NOMO-1 (cell line): ENCODE measurements around the gene GPX4.
A peak's percentile ranks its signal among the peaks of the same experiment; 100 is the strongest.

Source experiments
- DNase-seq, 2 experiments: peaks; one replicate each; lab custom pipeline; 2025; ENCODE audit not compliant: unreplicated experiment in 2 of 2; lab: John Stamatoyannopoulos, UW

GPX4 gene

DNA sequence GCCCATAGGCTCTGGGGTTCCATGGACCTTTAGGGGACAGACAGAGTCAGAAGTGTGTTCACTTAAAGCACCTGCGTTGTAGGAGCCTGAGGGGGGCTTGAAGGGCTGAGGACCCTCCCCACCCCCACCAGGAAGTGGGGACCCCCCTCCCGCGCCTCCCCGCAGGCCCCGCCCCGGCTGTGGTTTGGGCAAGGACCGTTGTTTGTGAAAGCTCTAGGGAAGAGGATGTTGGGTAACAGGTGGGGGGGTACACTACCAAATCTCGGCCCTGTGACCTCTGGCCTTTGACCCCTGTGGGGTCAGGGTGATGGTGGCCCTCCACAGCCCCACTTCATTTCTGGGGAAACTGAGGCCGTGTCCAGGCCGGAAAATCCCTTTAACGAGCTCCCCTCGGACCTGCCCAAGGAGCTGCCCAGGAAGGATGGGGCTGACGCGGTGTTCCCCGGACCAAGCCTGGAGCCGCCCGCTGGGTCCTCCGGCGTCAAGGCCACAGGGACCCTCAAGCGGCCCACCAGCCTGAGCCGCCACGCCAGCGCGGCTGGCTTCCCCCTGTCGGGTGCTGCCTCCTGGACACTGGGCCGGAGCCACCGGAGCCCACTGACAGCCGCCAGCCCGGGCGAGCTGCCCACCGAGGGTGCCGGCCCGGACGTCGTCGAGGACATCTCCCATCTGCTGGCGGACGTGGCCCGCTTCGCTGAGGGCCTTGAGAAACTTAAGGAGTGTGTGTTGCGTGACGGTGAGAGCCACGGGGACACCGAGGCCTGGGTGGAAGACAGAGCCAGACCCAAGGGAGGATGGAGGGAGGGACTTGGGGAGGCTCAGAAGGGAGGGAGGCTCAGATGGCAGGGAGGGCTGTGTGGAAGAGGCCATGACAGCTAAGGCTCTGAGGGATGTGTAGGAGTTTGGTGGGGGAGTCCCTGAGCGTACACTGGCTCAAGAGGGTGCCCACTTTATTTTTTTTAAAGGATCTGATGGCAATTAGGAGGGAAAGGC is 35.5 kb upstream of the GPX4 start:
- peak; percentile 60 to 79 for DNase-seq

DNA sequence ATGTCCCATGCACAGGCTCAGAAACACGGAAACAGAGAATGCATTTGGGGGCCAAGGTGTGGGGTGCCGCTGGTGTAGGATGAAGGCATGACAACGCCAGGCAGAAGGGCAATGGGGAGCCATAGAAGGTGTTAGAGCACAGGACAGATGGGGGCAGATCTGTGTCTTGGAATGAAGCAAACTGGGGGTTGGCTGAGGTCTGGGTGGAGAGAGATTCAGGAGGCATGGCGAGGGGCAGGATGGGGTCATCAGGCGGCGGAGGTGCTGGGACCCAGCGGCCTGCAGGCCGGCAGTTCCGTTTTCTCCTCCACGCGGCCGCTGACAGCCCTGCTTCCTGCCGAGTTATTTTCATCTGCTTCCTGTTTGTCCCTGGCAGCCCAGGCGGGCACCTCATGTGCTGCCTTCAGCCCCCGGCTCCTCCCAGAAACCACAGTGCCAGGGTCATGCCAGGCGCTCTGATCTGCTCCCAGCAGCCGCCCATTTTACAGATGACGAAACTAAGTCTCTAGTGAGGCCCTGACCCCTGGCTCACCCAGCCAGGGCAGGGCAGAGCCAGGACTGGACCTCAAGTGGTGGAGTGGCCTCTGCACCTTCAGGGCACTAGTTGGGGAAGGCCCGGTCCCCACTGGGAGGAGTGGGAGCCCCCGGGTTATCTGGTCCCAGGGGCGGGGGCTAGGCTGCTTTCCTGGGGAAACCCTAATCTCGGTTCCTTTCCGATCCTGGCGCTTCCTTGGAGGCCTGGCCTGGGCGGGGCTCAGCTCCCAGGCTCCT is 34.6 kb upstream of the GPX4 start:
- peak; percentile 90 to 92 for DNase-seq

DNA sequence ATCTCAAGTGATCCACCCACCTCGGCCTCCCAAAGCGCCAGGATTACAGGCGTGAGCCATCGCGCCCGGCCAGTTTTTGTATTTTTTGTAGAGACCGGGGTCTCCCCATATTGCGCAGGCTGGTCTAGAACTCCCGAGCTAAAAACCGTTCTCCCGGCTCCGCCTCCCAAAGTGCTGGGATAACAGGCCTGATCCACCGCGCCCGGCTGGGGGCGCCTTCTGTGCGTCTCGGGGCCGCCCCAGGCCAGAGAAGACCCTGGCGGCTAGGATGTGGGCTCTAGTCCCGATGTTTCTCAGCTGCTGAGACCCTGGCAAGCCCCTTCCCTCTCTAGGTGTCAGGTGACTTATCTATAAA is 33.2 kb upstream of the GPX4 start:
- no peak for DNase-seq

DNA sequence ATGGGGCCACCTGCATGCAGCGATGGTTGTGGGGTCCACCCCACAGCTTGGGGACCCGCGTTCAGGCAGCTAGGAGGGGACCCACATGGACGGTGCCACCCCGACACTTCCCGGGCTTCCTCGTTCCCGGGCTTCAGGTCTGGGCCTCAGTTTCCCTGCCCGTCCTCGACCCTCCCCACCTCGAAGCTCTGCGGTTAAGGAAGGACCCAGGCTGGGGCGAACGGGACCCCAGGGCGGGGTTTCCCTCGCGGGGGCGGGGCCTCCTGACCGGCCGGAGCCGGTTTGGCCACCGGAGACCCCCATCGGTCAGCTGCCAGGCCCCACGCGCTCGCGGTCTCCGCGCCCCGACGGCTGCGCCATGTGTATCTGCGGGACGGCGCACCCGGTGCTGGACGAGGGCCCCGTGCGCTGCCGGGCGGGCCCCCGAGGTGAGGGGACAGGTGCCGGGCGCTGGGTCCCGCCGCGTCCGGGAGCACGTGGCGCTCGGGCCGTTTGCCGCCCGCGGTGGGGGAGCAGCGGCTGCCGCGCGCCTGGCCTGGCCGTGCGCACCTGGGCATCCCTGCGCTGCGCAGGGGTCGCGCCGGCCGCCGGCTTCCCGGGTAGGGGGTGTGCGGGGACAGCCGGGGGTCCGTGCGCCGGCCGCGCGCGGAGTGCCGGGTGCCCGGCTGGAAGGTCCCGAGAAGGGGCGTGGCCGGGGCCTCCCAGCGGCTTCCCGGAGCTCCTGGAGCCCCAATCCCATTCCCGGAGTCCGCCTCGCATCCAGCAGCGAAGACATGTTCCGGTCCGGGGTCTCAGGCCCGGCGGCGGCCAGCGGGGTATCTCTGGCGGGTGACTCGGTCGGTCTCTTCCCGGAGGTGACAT is 32.6 kb upstream of the GPX4 start:
- no peak for DNase-seq

DNA sequence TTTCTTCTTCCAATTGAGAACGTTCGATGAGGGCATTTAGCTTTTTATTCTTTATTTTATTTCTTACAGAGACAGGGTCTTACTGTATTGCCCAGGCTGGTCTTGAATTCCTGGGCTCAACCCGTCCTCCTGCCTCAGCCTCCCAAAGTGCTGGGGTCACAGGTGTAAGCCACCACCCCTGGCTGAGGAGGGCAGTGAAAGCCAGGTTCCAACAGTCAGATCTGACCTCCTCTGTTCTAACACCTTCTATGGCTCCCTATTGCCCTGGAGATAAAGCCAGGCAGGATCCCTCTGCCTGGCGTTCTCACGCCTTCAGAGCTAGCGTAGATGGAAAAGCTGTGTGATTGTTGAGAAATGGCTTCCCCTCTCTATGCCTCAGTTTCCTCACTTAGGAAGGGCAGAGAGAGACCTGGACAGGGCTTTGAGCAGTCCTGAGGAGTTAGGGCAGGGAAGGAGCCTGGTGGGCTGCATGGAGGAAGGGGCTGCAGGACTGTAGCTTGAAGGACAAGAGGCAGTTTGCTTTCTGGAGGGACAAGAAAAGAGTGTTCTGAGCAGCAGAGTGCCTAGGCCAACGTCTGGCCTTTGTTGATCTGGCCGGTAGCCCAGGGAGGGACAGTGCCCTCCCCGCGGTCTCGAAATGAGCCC is 31.3 kb upstream of the GPX4 start:
- no peak for DNase-seq

DNA sequence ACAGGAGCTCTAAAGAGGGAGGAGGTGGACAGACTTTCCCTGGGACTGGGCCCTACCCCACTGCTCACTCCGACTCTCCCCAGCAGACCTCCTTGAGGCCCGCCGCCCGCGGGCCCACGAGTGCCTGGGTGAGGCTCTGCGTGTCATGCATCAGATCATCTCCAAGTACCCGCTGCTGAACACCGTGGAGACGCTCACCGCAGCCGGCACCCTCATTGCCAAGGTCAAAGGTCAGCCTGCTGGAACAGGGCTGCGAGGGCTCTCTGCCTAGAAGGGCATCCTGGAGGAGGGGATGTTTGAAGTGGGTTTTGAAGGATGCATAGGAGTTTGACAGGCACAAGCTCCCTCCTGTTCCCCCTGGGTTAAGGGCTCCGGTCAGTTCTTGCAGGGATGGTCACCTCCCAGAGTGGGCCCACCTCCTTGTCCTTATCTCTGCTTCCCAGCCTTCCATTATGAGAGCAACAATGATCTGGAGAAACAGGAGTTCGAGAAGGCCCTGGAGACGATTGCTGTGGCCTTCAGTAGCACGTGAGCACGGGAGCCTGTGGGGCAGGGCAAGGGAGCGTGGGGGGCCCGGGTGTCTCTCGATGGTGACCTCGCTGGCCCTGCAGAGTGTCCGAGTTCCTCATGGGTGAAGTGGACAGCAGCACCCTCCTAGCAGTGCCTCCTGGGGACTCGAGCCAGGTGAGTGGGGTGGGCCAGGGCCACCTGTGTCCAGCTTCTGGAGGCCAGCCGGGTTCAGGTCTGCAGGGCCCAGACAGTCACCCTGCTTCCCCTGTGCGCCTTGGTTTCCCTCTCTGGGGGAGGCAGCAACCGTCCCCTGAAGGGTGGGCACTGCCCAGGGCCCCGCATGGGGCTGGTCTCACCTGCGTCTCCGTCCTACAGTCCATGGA is 30.5 kb upstream of the GPX4 start:
- DNase-seq, result no peak

DNA sequence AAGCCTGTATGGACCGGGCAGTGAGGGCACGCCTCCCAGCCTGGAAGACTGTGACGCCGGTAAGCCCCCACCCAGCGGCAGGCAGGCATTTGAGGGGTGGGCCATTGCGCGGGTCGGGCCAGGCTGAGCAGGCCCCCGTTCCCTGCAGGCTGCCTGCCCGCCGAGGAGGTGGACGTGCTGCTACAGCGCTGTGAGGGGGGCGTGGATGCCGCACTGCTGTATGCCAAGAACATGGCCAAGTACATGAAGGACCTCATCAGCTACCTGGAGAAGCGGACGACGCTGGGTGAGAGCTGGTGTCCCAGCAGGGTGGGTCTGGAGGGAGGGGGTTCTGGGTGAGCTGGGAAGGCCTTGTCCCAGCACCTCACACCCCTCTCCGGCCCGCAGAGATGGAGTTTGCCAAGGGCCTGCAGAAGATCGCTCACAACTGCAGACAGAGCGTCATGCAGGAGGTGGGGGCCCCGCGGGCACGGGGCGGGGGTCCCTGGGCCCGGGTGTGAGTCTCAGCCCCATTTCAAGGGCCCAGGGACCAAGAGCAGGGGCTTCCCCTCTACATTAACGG is 29.8 kb upstream of the GPX4 start:
- no peak for DNase-seq

DNA sequence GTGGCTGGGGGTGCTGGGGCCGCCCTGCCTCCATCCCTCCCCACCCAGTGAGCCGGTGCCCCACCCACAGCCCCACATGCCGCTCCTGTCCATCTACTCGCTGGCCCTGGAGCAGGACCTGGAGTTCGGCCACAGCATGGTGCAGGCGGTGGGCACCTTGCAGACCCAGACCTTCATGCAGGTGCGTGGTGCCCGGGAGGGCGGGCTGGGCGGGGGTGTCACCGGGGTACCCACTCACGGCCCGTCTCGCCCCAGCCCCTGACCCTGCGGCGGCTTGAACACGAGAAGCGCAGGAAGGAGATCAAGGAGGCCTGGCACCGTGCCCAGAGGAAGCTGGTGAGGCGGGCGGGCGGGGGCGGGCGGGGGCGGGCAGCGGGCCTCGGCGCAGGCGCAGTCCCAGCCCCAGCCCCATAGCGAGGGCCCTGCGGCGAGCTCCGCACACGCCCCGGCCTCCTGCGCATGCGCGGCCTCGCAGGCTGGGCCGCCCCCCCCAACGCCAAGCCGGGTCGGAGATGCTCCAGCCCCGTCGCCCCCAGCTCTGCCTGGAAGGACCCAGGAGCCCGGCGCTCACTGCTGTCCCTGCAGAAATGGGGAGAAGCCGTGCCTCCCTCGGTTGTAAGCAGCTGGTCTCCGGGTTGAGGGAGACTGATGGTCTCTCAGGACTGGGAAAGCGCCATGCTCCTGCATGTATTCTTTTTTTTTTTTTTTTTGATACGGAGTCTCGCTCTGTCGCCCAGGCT is 29.1 kb upstream of the GPX4 start:
- DNase-seq, result peak; percentile 74 to 82

DNA sequence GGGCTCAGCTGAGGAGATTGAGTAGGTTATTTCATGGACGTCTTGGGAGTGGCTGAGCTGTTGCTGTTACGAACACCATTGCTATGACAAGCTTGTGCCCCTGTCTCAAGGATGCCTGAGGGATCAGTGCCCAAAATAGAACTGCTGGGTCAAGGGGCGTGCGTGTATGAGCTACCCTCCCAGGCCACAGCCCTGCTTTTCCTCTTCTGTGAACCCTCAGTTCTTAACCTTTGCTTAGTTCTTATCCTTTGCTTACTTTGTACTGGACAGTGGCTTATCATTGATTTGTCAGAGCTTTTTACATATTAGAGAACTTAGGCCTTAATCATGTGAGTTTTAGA is 27.8 kb upstream of the GPX4 start:
- no peak for DNase-seq

DNA sequence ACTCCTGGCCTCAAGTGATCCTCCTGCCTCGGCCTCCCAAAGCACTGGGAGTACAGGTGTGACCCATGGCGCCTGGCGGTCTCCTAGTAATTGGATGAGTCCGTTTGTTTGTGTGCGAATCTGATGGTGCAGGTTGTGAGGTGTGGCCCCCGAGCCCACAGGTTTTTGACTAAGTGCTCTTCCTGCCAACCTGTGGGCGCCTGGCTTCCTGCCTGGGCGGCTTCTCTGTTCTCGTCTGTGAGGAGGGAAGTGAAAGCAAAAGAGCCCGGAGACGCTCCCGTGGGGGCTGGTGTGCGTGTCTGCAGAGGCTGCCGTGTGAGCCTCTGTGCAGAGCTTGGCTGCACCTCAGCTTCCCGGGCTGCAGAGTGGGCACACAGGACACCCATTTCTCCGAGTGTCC is 26.8 kb upstream of the GPX4 start:
- DNase-seq, result peak; percentile 93 to 94

DNA sequence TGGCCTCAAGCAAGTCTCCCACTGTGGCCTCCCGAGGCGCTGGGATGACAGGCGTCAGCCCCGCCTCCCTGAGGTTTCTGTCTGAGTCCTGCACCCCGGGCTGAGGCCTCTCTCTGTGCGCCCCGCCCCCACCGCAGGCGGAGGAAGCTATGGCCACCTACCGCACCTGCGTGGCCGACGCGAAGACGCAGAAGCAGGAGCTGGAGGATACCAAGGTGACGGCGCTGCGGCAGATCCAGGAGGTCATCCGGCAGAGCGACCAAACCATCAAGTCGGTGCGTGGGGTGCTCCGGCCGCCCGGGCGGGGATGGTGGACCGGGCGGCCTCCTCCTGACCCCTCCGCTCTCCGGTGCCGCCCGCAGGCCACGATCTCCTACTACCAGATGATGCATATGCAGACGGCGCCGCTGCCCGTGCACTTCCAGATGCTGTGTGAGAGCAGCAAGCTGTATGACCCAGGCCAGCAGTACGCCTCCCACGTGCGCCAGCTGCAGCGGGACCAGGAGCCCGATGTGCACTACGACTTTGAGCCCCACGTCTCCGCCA is 24.2 kb upstream of the GPX4 start:
- DNase-seq, result no peak

DNA sequence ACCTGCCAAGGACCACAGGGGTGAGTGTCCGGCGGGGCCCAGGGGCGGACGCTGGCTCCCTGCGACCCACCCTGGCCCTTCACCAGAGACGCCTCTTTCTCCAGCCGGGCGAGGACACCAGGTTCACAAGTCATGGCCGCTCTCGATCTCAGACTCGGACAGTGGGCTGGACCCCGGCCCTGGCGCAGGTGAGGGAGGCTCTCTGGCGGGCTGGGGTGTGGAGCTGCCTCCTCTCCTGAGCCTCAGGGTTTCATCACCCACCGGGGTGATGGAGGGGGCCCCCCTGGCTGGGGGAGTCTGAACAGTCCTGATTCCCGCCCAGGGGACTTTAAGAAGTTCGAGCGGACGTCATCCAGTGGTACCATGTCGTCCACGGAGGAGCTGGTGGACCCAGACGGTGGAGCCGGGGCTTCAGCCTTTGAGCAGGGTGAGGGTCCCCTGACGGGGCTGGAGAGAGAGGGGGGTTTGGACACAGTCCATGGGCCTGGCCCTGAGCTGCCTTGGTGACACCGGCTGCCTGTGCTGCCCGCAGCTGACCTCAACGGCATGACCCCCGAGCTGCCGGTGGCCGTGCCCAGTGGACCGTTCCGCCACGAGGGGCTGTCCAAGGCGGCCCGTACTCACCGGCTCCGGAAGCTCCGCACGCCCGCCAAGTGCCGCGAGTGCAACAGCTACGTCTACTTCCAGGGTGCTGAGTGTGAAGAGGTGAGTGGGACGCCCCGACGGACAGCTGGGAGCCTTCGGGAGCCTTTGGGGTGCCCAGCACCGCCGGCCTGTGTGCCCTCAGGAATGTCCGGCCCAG is 23.2 kb upstream of the GPX4 start:
- DNase-seq, result no peak

DNA sequence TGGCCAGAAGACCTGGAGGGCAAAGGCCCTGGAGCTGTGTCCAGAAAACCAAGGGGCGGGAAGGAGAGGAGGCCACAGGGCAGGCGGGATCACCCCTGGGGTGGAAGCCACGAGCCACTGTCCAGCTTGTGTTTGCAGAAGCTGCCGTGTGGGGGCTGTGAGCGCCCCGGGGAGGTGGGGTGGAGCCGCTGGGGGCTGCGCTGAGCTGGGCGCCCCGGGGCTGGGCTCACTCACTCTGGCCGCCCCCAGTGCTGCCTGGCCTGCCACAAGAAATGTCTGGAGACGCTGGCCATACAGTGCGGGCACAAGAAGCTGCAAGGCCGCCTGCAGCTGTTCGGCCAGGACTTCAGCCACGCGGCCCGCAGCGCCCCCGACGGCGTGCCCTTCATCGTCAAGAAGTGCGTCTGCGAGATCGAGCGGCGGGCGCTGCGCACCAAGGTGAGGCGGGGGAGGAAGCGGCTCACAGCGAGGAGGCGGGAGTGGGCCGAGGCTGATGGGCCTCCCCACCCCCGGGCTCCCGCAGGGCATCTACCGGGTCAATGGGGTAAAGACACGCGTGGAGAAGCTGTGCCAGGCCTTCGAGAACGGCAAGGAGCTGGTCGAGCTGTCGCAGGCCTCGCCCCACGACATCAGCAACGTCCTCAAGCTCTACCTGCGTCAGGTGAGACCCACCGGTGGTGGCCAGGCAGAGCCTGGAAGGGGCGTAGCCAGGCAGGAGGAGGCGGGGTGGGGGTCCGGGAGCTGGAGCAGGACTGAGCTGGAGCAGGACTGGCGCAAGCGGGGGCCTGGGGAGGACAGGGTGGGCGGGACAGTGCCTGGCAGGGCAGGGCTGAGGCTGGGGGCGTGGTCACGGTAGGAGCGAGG is 22.3 kb upstream of the GPX4 start:
- no peak for DNase-seq

DNA sequence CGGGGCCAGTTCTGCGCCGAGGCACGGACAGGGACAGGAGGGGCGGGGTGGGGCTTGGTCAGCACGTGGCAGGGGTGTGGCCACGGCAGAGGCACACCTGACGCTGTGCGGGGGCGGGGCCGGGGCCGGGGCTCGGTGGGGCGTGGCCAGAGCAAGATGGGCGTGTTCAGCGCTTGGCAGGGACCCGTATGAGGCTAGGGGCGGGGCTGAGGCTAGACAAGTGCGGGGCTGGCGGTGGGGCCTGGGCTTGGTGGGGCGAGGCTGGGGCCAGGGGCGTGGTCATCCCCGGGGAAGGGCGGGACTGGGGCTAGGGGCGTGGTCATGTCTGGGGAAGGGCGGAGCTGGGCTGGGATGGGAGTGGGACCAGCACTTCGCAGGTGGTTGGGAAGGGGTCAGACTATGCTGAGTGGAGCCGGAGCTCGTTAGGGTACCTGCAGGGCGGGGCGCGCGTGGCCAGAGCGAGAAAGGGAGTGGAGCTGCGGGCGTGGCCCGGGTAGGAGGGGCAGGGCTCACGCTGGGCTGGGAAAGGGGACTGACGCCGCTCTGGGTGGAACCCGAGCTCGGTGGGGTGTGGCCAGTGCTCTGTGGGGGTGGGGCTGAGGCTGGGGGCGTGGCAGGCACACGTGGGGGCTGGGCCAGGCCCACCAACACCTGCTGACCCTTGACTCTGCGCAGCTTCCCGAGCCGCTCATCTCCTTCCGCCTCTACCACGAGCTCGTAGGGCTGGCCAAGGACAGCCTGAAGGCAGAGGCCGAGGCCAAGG is 21.4 kb upstream of the GPX4 start:
- DNase-seq, result peak in 1 of 2 experiments; percentile 66

DNA sequence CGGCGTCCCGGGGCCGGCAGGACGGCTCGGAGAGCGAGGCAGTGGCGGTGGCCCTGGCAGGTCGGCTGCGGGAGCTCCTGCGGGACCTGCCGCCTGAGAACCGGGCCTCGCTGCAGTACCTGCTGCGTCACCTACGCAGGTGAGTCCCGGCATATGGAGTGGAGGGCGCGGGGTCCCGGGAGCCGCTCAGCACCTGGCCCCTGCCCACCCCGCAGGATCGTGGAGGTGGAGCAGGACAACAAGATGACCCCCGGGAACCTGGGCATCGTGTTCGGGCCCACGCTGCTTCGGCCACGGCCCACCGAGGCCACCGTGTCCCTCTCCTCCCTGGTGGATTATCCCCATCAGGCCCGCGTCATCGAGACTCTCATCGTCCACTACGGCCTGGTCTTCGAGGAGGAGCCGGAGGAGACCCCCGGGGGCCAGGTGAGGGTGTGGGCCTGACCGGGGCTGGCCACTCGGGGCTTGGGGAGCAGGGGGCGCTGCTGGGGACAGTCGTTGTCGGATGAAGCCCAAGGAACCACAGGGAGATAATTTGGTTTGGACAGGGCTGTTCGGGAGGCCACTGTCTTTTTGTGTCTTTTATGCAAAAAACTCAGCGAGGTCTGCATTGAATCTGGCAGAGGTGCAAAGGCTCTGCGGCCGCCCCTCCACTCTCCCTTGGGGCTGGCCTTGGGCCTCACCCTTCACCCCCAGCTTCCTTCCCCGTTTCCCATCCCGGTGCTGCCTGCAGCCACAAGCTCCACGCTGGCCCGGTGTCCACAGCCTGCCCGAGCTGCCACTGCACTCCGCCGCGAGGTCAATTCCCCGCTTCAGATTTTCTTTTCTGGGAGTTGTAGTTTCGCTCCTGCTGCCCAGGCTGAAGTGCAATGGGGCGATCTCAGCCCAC is 20.6 kb upstream of the GPX4 start:
- no peak for DNase-seq
